BLaER1 treated with 17β-estradiol and CSF1 and Interleukin-3, amounts not matched to agents 10 nM and 100 nM (cell line): ENCODE data around the gene SCGB1D1.

ENCODE experiments used
- H3K27ac ChIP-seq, 11 experiments: shearing (Covaris generic); formaldehyde crosslinking; 2 replicates each; pipeline ENCODE4 v1.8.1; 2022
- H3K27me3 ChIP-seq, 11 experiments: shearing (Covaris generic); formaldehyde crosslinking; 2 replicates each; pipeline ENCODE4 v1.8.1; 2022
- H3K36me3 ChIP-seq, 11 experiments: shearing (Covaris generic); formaldehyde crosslinking; 2 replicates each; pipeline ENCODE4 v1.8.1; 2022
- H3K4me1 ChIP-seq, 10 experiments: shearing (Covaris generic); formaldehyde crosslinking; 2 replicates each; pipeline ENCODE4 v1.8.1; 2022
- H3K4me2 ChIP-seq, 11 experiments: shearing (Covaris generic); formaldehyde crosslinking; 2 replicates each; pipeline ENCODE4 v1.8.1; 2022
- H3K4me3 ChIP-seq, 10 experiments: shearing (Covaris generic); formaldehyde crosslinking; 2 replicates each; pipeline ENCODE4 v1.8.1; 2022
- H3K9ac ChIP-seq, 11 experiments: shearing (Covaris generic); formaldehyde crosslinking; 2 replicates each; pipeline ENCODE4 v1.8.1; 2022
- H3K9me3 ChIP-seq, 11 experiments: shearing (Covaris generic); formaldehyde crosslinking; replicated peaks in 1 of 11; 2 replicates each; pipeline ENCODE4 v1.8.1; 2022
- H4K20me1 ChIP-seq, 11 experiments: shearing (Covaris generic); formaldehyde crosslinking; 2 replicates each; pipeline ENCODE4 v1.8.1; 2022
- Cebpa-rat ChIP-seq, 11 experiments: shearing (Covaris generic); IDR thresholded peaks; 2 replicates each; pipeline ENCODE4 v1.8.1; 2022

SCGB1D1 gene

DNA sequence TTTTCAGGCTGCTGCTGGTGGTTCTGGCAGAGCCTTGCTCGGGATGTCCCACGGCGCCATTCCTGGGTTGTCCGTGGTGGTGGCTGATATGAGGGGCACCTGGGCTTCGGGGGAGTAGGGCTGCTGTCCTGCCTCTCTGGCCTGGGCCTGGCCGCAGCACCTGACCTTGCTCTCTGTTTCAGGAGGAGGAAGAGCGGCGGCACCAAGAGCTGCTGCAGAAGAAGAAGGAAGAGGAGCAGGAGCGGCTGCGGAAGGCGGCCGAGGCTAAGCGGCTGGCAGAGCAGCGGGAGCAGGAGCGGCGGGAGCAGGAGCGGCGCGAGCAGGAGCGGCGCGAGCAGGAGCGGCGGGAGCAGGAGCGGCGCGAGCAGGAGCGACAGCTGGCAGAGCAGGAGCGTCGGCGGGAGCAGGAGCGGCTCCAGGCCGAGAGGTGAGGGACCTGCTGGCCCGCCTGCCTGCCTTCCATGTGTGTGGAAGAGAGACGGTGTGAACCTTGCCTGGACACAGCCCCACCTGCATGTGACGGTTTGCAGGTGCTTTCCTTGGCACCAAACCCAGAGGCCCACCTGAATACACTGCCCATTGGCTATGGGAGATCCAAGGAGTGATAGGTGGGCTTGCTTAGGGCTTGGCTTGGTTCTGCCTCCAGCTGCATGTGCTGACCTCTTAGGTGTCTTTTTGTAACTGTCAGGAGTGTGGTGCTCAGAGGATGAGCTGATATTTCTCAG lies 43.4 kb upstream of the SCGB1D1 start:
- peaks cover 0 to 19% (median 2%) of the 10 kb centered on the region in 10 experiments; a peak in 10 of 20 replicates for H3K4me1 ChIP-seq
- H3K36me3 ChIP-seq = peaks cover 97 to 100% (median 100%) of the 10 kb centered on the region in 11 experiments
- H3K4me3 ChIP-seq = no peak overlapping the region
- TF ChIP-seq Cebpa-rat (IDR thresholded peaks at IDR 0.05) = no peak
- no peak overlapping the region for H3K4me2 ChIP-seq
- no peak overlapping the region for H3K9ac ChIP-seq
- no peak overlapping the region for H3K27ac ChIP-seq
- peaks cover 0 to 87% (median 60%) of the 10 kb centered on the region in 11 experiments; a peak in 15 of 22 replicates for H4K20me1 ChIP-seq
- no peaks in the 10 kb centered on the region for H3K27me3 ChIP-seq
- H3K9me3 ChIP-seq = no peaks in the 10 kb centered on the region

DNA sequence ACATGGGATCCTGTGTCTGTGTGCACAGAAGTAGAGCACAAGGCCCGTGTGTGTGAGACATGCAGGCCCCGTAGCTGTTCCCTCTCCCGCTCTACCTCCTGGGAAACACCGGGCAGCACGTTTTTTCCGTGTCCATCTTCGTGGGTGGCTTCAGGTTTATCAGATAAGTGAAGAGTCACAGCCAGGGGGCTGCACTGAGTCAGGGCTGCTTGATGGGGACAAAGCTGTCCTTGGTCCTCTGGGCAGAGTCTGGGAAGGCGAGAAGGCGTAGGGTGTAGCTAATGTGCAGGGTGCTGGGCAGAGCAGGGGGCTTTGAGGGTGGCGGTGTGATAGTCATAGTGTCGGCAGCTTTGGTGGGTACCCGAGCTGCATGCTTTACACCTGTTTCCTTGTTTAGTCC lies 42.5 kb upstream of the SCGB1D1 start:
- Histone ChIP-seq H3K9ac (no peak overlapping the region), H4K20me1 (peaks cover 0 to 84% (median 52%) of the 10 kb centered on the region in 11 experiments; a peak in 15 of 22 replicates), H3K27me3 (no peaks in the 10 kb centered on the region), H3K4me3 (no peak overlapping the region), H3K36me3 (peaks cover 95 to 100% (median 98%) of the 10 kb centered on the region in 11 experiments), H3K27ac (no peak overlapping the region), H3K4me2 (no peak overlapping the region; a peak in 1 of 22 replicates), H3K9me3 (no peaks in the 10 kb centered on the region), H3K4me1 (peaks cover 0 to 19% (median 2%) of the 10 kb centered on the region in 10 experiments; a peak in 10 of 20 replicates)
- TF ChIP-seq Cebpa-rat (IDR thresholded peaks at IDR 0.05) = no peak

DNA sequence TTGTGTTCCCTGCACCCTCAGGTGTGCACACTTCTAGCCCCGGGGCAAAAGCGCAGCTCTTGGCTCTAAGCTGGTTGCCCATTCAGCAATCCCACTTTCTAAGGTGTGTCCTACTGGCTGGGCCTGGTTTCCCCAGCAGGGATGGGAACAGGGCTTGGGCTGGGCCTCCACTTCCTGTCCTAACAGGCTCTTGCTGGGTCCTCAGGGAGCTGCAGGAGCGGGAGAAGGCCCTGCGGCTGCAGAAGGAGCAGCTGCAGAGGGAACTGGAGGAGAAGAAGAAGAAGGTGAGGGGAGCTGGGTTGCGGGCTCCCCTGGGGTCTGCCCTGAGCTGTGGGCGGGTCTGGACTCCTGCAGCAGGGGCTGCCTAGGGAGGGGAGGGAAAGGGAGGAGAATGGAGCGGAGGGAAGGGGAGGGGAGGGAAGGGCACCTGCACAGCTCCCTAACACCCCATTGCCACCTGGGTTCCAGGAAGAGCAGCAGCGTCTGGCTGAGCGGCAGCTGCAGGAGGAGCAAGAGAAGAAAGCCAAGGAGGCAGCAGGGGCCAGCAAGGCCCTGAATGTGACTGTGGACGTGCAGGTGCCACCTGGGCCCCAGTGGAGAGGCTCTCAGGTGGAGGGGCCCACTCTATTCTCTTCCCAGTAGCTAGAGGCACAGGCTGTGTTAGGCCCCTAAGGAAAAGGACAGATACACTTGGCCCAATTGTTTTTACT lies 41.6 kb upstream of the SCGB1D1 start:
- Histone ChIP-seq H3K4me3 (no peak overlapping the region), H3K36me3 (peaks cover 94 to 100% (median 98%) of the 10 kb centered on the region in 11 experiments), H3K9ac (no peak overlapping the region), H3K27me3 (no peaks in the 10 kb centered on the region), H4K20me1 (peaks cover 0 to 80% (median 44%) of the 10 kb centered on the region in 11 experiments; a peak in 15 of 22 replicates), H3K4me1 (peaks cover 0 to 19% (median 2%) of the 10 kb centered on the region in 10 experiments; a peak in 10 of 20 replicates), H3K9me3 (no peaks in the 10 kb centered on the region), H3K4me2 (peak overlapping the region in 1 of 11 experiments; percentile 36; a peak in 3 of 22 replicates), H3K27ac (no peak overlapping the region)
- no peak for TF ChIP-seq Cebpa-rat (IDR thresholded peaks at IDR 0.05)

DNA sequence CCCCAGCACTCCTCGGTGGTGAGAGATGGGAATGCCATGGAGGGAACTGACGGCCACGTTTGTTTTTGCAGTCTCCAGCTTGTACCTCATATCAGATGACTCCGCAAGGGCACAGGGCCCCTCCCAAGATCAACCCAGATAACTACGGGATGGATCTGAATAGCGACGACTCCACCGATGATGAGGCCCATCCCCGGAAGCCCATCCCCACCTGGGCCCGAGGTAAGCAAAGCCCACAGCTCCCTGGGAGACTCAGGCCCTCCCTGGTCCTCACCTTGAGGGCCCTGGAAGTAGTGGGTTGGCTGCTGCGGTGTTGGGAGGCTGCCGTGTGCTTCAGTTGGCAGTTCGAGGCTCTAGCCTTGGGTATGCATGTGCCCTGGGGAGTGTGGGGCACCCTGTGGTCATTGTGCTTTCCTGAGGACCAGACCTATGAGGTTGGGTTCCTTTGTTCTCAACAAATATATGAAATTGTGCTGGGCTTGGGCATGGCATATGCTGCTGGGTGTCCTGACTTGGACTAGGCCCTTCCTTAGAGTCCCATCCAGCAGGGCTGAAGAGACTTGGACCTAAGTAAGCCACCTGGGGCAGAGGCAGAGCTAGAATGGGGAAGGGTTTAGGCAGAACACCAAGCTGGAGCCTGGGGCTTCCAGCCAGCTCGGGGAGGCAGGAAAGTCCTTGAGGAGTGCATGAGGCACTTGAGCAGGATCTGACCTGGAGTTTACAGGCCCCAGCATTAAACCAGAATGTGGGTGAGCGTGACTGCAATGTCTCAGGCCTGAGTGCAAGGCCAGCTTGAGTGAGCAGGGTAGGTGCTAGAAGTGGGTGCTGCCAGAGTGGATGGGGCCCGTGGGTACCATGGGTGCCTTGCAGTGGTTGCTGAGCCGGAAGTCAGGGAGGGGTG lies 39.8 kb upstream of the SCGB1D1 start:
- Histone ChIP-seq H3K9me3 (no peaks in the 10 kb centered on the region), H3K4me3 (no peak overlapping the region), H3K27me3 (no peaks in the 10 kb centered on the region), H3K27ac (no peak overlapping the region), H3K9ac (no peak overlapping the region), H3K4me1 (peaks cover 0 to 19% (median 2%) of the 10 kb centered on the region in 10 experiments; a peak in 10 of 20 replicates), H3K36me3 (peaks cover 80 to 100% (median 87%) of the 10 kb centered on the region in 11 experiments), H3K4me2 (no peak overlapping the region), H4K20me1 (peaks cover 0 to 64% (median 39%) of the 10 kb centered on the region in 11 experiments; a peak in 15 of 22 replicates)
- no peak for TF ChIP-seq Cebpa-rat (IDR thresholded peaks at IDR 0.05)

DNA sequence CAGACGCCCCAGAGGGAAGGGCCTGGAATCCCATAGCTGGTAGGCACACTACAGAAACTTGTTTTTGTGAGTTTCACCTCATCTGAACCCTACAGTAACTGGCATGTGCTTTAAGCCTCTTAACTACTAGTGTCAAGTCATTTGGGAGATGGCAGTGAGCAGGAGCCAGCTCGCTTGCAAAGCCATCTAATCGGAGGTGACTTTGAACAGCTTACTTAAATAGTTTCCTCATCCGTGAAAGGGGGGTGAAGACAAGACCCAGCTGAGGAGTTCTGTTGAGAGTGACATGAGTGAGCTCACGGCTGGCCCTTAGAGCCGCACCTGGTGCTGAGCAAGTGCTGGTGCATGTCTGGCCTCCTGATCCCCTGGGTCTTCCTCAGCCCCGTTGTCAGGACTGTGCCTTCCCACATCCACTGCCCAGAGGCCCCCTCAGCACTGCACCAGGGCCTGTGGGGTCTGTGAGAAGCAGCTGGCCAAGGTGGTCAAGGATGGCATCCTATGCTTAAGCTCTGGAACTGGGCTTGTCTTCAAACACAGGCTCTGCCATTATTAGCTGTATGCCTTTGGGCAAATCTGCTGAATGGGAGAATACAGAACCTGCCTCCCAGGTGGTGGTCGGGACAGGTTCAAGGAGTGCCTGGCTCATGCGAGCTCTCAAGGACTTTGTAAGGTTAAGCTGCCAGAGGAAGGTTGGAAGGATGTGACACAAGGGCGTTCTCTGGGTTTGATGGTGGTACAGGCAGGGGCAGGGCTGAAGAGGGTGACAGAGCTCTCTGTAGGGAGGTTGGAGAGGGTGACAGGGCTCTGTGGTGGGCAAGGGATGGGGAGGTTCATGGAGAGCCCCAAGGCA lies 38.9 kb upstream of the SCGB1D1 start:
- Histone ChIP-seq H3K9ac (no peak overlapping the region), H3K27ac (no peak overlapping the region), H3K4me3 (no peak overlapping the region), H3K4me1 (peaks cover 0 to 19% (median 2%) of the 10 kb centered on the region in 10 experiments; a peak in 10 of 20 replicates), H3K27me3 (no peaks in the 10 kb centered on the region), H3K9me3 (no peaks in the 10 kb centered on the region), H3K4me2 (no peak overlapping the region), H4K20me1 (peaks cover 0 to 55% (median 39%) of the 10 kb centered on the region in 11 experiments; a peak in 15 of 22 replicates), H3K36me3 (peaks cover 71 to 98% (median 80%) of the 10 kb centered on the region in 11 experiments)
- TF ChIP-seq Cebpa-rat (IDR thresholded peaks at IDR 0.05) = no peak

DNA sequence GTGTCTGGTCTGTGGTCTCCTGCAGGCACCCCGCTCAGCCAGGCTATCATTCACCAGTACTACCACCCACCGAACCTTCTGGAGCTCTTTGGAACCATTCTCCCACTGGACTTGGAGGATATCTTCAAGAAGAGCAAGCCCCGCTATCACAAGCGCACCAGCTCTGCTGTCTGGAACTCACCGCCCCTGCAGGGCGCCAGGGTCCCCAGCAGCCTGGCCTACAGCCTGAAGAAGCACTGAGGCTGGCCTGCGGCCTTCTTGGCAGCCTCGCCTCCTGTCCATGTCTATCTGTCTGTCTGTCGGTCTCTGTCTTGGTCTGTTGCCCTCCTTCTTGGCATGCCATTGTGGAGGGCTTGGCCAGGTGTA lies 38.3 kb upstream of the SCGB1D1 start:
- H4K20me1 ChIP-seq = peaks cover 0 to 49% (median 35%) of the 10 kb centered on the region in 11 experiments; a peak in 15 of 22 replicates
- no peaks in the 10 kb centered on the region for H3K9me3 ChIP-seq
- no peak for TF ChIP-seq Cebpa-rat (IDR thresholded peaks at IDR 0.05)
- H3K4me2 ChIP-seq = no peak overlapping the region
- H3K27ac ChIP-seq = no peak overlapping the region
- no peak overlapping the region for H3K9ac ChIP-seq
- H3K4me3 ChIP-seq = no peak overlapping the region
- peaks cover 65 to 92% (median 74%) of the 10 kb centered on the region in 11 experiments for H3K36me3 ChIP-seq
- H3K4me1 ChIP-seq = peaks cover 0 to 19% (median 2%) of the 10 kb centered on the region in 10 experiments; a peak in 10 of 20 replicates
- H3K27me3 ChIP-seq = no peaks in the 10 kb centered on the region

DNA sequence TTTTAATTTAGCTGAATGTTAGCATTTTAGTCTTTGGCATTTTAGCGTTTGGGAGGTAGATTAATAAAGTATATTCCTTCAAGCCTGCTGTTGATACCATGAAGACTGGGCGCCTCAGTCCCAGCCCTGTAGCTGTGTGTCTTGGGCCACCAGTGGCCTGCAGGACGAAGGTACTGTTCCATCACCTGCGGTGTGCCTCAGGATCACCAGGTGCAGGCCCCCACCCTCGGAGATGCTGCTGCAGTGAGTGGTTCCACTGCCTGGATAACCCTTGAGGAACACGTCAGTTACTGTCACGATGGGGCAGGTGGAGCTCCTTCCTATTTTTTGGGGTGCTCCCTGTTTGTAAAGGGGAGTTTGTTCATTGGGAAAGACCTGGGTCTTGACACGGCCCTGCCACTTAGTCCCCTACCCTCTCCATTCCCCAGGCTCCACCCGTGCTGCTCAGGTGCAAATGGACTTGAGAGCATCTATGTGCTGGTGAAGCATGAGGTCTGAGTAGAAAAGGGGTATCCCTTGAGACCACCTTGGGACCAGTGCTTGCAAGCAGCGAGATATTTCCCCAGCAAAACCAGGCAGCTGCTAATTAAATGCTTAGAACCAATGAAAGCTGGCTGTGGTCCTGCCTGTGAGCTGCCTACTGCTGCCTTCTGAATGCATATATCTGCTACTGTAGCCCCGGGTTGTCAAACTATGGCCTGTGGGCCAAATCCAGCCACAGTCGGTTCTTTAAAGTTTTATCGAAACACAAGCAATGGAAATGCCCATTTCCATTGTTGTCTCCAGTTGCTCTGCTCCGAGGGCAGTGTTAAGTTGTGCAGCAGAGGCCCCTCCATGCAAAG lies 37.5 kb upstream of the SCGB1D1 start:
- no peak overlapping the region for H3K9ac ChIP-seq
- H3K36me3 ChIP-seq = peaks cover 57 to 84% (median 66%) of the 10 kb centered on the region in 11 experiments
- H3K4me3 ChIP-seq = no peak overlapping the region
- H3K9me3 ChIP-seq = no peaks in the 10 kb centered on the region
- H3K4me1 ChIP-seq = peaks cover 0 to 19% (median 2%) of the 10 kb centered on the region in 10 experiments; a peak in 10 of 20 replicates
- H4K20me1 ChIP-seq = peaks cover 0 to 42% (median 27%) of the 10 kb centered on the region in 11 experiments; a peak in 14 of 22 replicates
- H3K27ac ChIP-seq = no peak overlapping the region
- no peak for TF ChIP-seq Cebpa-rat (IDR thresholded peaks at IDR 0.05)
- no peaks in the 10 kb centered on the region for H3K27me3 ChIP-seq
- no peak overlapping the region for H3K4me2 ChIP-seq
